Measurements from ENCODE around the gene SNED1. TPM values are rescaled to one million over a fixed set of nuclear protein-coding genes. Genes with fewer than 3 reads are reported as not detected.
A peak's percentile ranks its signal among the peaks of the same experiment; 100 is the strongest.
"Not testable (repeated sequence)": the region's sequence is repeated elsewhere in the genome, so short reads cannot be mapped to it uniquely, and the experiment has no call there.

The SNED1 gene
- total RNA-seq, 2 experiments from 2014 or later = 0.69 to 0.78 TPM

DNA sequence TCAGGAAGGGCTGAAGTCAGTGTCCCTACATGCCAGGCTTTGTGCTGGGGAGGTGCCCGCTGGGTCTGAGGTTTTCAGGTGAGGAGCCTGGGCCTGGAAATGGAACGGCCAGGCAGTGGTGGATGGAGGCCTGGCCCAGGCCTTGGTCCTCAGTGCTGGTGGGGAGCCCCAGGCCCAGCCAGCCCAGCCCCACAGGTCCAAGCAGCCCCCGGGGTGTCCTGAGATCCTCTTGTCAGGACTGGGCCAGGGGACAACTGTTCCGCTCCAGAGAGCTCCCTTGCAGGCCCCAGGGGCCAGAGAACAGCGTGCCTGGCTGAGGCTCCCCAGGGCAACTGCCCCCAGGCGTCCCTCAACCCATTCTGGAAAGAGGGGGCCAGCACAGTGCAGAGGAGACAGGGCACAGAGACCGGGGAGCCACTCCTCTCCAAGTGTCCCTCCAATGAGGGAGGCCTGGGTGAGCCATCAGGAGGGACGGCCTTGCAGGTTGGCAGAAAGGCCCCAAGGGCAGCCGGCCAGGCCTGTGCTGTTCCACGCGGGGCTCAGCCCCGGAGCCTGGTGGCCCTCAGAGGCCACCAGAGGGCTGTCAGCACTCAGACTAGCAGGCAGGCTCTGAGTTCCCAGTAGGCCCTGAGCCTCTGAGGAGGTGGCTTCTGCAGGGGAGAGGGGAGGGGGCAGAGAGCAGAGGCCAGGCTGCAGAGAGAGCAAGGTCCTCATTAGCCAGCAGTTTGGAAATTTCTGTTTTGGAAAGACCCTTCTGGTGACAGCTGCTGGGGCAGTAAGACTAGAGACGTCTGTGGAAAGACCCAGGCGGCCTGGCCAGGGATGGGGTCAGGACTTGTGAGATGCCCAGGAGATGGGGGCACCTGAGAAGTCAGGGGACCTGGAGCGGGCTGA lies 29.4 kb upstream of the SNED1 start:
- no peaks in the 10 kb centered on the region for H3K27me3 Mint-ChIP-seq
- ATAC-seq (no peak), DNase-seq (no peak)
- no peaks in the 10 kb centered on the region for H3K36me3 Mint-ChIP-seq (ENCODE audit: low read depth)
- no peaks in the 10 kb centered on the region for H3K9me3 Mint-ChIP-seq (ENCODE audit: low read depth)
- intact Hi-C loops (cut with DNase I, micrococcal nuclease) = no loop called here
- POLR2A ChIA-PET = no interaction called here
- no peaks in the 10 kb centered on the region for H3K4me1 Mint-ChIP-seq
- no peak overlapping the region for H3K4me3 Mint-ChIP-seq
- CTCF ChIA-PET = no interaction called here
- H3K27ac Mint-ChIP-seq = no peak overlapping the region

DNA sequence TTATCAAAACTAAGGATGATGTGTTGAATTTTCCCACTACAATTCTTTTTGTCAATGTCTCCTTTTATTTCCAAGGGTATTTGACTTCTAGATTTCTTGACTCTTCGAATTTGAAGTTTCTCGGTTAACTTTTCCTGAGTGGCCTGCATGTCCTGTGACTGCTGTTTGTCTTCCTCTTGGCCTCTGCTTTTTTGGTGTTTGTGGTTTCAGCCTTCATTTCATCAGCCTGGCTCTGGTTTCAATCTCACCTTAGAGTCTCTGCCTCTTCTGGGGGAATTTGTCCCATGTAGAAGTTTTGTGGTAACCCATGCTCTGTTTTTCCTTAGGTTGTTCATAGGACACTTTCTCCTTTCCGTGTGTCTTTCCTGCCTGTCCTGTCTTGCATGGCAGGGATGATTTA lies 28.3 kb upstream of the SNED1 start:
- Mint-ChIP-seq H3K27me3 (peaks cover 5% of the 10 kb centered on the region), H3K27ac (no peak overlapping the region), H3K4me3 (no peak overlapping the region), H3K4me1 (peaks cover 5% of the 10 kb centered on the region), H3K9me3 (ENCODE audit: low read depth) (no peaks in the 10 kb centered on the region), H3K36me3 (ENCODE audit: low read depth) (no peaks in the 10 kb centered on the region)
- DNase-seq (no peak), ATAC-seq (no peak)
- ChIA-PET CTCF (no interaction called here), POLR2A (no interaction called here)
- intact Hi-C loops (cut with DNase I, micrococcal nuclease) = no loop called here

DNA sequence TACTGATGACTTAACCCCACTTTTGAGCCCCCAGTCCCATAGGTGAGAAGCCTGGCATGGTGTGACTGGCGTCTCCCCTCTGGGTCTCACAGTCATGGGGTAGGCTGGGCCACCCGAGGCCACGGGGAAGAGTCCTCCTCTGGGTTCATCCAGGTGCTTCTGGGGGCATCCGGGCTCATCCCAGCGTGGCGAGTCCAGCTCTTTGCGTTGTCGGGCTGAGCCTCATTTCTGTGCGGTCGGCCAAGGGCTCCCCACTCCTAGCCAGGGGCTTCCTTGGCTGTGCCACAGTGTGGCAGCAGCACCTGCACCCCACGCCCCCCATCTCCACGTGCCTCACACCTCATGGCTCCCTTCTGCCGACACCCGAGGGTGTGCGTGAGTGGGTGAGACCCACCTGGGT lies 27.6 kb upstream of the SNED1 start:
- no peak overlapping the region for H3K4me3 Mint-ChIP-seq
- ChIA-PET POLR2A (no interaction called here), CTCF (interaction anchor here (0.6 kb wide), 1 partner anchor 281 kb away, joined by 3 read pairs; no protein-coding TSS in a partner anchor)
- ATAC-seq (no peak), DNase-seq (no peak)
- H3K4me1 Mint-ChIP-seq = peaks cover 5% of the 10 kb centered on the region
- H3K27me3 Mint-ChIP-seq = peaks cover 7% of the 10 kb centered on the region
- H3K9me3 Mint-ChIP-seq (ENCODE audit: low read depth) = no peaks in the 10 kb centered on the region
- H3K36me3 Mint-ChIP-seq (ENCODE audit: low read depth) = no peaks in the 10 kb centered on the region
- intact Hi-C loops (cut with DNase I, micrococcal nuclease) = no loop called here
- H3K27ac Mint-ChIP-seq = no peak overlapping the region

DNA sequence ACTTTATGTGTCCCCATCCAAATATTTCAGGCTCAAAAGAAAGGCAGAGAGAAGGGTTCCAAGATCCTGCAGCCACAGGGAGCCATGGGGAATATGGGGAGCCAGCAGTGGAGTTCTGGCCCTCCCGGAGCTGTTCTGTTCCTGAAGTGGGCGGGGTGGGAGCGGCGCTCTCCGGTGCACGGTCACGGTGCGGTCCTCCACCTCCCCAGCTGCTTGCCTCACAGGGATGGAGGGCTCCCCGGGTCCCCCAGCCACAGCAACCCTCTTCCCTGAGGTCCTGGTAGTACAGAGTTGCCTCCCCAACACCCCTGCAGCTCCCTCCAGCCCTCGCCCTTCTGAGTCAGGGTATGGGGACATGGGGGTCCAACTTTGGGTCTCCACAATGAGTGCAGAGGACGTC lies 26.2 kb upstream of the SNED1 start:
- H3K4me3 Mint-ChIP-seq = no peak overlapping the region
- peaks cover 7% of the 10 kb centered on the region for H3K27me3 Mint-ChIP-seq
- no peaks in the 10 kb centered on the region for H3K9me3 Mint-ChIP-seq (ENCODE audit: low read depth)
- H3K27ac Mint-ChIP-seq = no peak overlapping the region
- no peaks in the 10 kb centered on the region for H3K36me3 Mint-ChIP-seq (ENCODE audit: low read depth)
- POLR2A ChIA-PET = no interaction called here
- intact Hi-C loops (cut with DNase I, micrococcal nuclease) = no loop called here
- DNase-seq = no peak
- H3K4me1 Mint-ChIP-seq = peaks cover 5% of the 10 kb centered on the region
- ATAC-seq = no peak
- CTCF ChIA-PET = no interaction called here

DNA sequence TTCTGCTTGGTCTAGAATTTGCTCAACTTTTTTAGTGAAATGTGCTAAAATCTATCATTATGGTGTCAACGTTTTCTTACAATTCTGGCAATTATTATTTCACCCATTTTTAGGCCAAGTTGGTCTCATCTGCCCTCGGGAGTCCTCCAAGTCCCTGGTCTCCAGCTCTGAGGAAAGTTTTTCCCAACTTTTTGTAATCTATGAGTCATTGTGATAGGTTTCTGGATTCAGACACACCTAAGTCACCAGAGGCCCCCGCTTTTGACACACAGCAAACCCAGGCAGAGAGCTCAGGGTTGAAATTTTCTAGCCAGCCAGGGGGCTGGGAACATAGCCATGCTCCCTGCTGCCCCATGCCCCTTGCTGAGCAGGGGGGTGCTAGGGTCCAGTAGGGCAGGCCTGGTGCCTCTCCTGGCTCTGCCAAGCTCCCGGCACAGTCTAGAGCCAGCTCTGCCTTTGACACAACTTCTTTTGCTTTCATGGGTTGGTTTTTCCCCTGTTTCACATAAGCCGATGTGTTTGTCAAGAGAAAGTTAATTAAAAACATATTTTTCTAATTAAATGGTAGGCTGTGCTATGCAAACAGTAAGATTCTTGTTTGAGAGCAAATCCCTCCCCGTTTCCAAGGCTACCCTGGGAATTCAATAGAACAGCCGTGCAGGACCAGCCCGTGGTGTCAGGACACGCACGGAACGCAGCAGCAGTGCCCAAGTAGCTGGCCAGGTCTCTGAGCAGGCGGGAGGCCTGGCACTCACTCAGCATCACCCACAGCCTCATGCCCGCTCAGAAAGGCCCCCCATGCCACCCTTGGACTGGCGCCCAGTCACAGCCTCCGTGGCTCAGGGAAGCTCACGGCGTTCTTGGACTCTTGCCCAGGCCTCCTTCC lies 25.5 kb upstream of the SNED1 start:
- H3K4me3 Mint-ChIP-seq = no peak overlapping the region
- CTCF ChIA-PET = no interaction called here
- H3K9me3 Mint-ChIP-seq (ENCODE audit: low read depth) = no peaks in the 10 kb centered on the region
- peaks cover 7% of the 10 kb centered on the region for H3K27me3 Mint-ChIP-seq
- intact Hi-C loops (cut with DNase I, micrococcal nuclease) = no loop called here
- H3K27ac Mint-ChIP-seq = no peak overlapping the region
- no peak for DNase-seq
- ATAC-seq = no peak
- no peaks in the 10 kb centered on the region for H3K36me3 Mint-ChIP-seq (ENCODE audit: low read depth)
- POLR2A ChIA-PET = no interaction called here
- peaks cover 5% of the 10 kb centered on the region for H3K4me1 Mint-ChIP-seq

DNA sequence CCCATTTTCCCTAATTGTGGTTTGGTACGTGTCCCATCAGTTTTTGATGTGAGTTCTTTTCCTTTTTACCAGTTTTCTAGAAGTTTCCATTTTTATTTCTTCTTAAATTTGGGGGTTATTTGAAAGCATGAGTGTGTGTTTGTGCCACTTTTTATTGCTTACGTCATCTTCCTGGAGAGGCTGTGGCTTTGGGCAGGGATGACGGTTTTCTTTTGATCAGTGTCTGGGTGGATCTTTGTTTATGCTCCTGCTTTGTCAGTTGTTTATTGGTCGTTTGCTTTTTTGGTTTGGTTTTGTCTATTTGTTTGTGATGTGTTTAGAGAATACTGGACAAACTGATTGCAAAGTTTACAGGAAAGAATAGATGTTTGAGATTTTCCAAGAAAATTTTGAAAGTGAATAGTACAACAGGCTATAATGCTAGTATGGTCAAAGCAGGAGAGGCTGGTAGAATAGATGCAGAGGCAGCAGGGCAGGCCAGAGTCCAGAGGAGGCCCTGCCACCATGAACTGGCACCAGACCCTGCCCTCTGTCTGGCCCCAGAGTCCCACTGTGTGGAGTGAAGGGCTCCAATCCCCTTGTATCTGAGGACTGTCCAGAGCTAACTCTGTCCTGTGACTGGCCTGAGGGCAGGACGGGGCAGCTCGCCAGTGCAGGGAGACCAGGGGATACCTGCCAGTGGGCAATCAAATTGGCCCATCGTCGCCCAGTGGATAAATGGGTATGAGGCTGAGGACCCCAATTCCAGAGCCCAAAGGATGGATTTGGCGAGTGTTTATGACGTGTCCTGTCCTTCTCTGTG lies 23.4 kb upstream of the SNED1 start:
- DNase-seq (peak; percentile 25), ATAC-seq (peak; percentile 44)
- CTCF ChIA-PET = no interaction called here
- H3K4me1 Mint-ChIP-seq = peaks cover 5% of the 10 kb centered on the region
- intact Hi-C loops (cut with DNase I, micrococcal nuclease) = no loop called here
- no peaks in the 10 kb centered on the region for H3K36me3 Mint-ChIP-seq (ENCODE audit: low read depth)
- no peak overlapping the region for H3K4me3 Mint-ChIP-seq
- POLR2A ChIA-PET = interaction anchor here (0.7 kb wide), 1 partner anchor 205 kb away, joined by 4 read pairs; no protein-coding TSS in a partner anchor
- peaks cover 7% of the 10 kb centered on the region for H3K27me3 Mint-ChIP-seq
- H3K9me3 Mint-ChIP-seq (ENCODE audit: low read depth) = no peaks in the 10 kb centered on the region
- peak overlapping the region; percentile 3 for H3K27ac Mint-ChIP-seq

DNA sequence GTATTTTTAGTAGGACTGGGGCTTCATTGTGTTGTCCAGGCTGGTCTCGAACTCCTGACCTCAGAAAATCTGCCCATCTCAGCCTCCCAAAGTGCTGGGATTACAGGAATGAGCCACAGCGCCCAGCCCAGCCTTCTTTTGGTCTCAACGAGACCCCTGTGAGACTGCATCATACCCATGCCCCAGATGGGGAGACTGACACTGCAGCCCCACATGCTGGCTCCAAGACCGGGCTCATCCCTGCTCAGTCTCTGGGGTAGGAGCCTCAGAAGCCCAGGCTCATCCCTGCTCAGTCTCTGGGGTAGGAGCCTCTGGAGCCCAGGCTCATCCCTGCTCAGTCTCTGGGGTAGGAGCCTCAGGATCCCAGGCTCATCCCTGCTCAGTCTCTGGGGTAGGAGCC lies 22.5 kb upstream of the SNED1 start:
- H3K27ac Mint-ChIP-seq; ATAC-seq; H3K4me3 Mint-ChIP-seq; CTCF ChIA-PET; DNase-seq; H3K27me3 Mint-ChIP-seq; H3K36me3 Mint-ChIP-seq (ENCODE audit: low read depth); H3K4me1 Mint-ChIP-seq; intact Hi-C loops (cut with DNase I, micrococcal nuclease); POLR2A ChIA-PET; H3K9me3 Mint-ChIP-seq (ENCODE audit: low read depth): not testable (repeated sequence)

DNA sequence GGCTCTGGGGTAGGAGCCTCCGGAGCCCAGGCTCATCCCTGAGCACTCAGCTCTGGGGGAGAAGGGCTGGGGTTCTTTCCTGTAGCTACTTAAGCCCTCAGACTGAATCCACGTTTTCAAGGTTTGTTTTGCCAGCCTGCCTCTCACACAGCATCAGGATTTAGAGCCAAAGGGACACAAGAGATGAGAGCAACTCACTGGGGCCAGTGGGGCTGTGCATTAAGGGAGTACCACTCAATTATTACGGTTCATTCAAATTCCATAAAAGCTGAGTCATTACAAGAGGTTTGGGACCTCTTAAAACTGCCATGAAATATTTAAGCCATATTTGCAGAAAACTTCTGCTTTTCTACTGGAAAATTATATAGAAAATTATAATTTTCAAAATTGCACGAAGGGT lies 17.1 kb upstream of the SNED1 start:
- Mint-ChIP-seq H3K4me3 (no peak overlapping the region), H3K4me1 (no peaks in the 10 kb centered on the region)
- CTCF ChIA-PET = interaction anchor here (0.6 kb wide), 1 partner anchor 685 kb away, joined by 3 read pairs; no protein-coding TSS in a partner anchor

DNA sequence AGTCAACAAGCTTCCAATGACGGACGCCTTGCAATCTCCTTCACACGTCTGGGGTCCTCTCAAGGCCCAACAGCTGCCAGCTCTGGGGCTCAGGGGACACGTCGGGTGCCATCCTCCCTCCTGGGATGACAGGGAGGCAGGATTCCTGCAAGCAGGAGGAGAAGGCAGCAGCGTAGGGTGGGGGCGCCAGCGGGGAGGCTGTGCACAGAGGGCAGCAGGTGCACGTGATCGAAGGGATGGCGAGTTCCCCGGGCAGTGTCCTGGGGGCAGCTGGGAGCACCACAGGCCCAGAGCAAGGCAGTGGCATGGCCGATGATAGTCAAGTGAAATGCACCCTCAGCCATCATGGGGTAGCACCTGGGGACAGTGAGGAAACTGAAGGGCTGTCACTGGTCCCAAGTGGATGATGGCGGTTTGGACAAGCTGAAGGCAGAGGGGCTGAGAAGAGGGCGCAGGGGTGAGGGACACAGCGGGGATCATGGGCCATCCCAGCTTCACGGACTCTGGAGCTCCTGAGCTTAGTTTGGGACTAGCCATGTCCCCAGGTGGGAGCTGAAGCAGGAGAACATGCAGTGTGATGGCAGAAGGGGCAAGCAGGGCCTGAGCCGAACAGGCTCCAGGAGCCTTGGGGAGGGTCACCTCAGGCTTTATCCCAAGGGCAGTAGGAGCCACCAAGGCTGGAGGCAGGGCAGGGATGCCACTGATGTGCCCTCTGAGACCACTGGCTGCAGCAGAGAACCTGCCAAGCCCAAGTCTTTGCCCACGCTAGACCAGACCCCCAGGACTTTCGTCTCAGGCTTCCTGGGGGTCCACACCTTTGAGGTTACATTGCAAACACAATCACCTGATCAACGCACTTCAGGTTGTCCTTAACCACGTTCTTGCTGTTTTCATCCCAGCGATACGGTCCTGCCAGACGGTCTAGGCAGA lies 16.3 kb upstream of the SNED1 start:
- ChIA-PET POLR2A (no interaction called here), CTCF (interaction anchor here (0.6 kb wide), 2 partner anchors 11 to 686 kb away, joined by 3 read pairs; no protein-coding TSS in a partner anchor)
- DNase-seq (no peak), ATAC-seq (no peak)
- H3K4me3 Mint-ChIP-seq = no peak overlapping the region
- no peaks in the 10 kb centered on the region for H3K9me3 Mint-ChIP-seq (ENCODE audit: low read depth)
- H3K27ac Mint-ChIP-seq = no peak overlapping the region
- intact Hi-C loops (cut with DNase I, micrococcal nuclease) = no loop called here
- H3K4me1 Mint-ChIP-seq = no peaks in the 10 kb centered on the region
- no peaks in the 10 kb centered on the region for H3K36me3 Mint-ChIP-seq (ENCODE audit: low read depth)
- H3K27me3 Mint-ChIP-seq = peaks cover 4% of the 10 kb centered on the region

More for the DNA sequence above, 17.1 kb upstream of the SNED1 start:
- DNase-seq (no peak), ATAC-seq (no peak)
- Mint-ChIP-seq H3K9me3 (ENCODE audit: low read depth) (no peaks in the 10 kb centered on the region), H3K27ac (no peak overlapping the region), H3K36me3 (ENCODE audit: low read depth) (no peaks in the 10 kb centered on the region), H3K27me3 (peaks cover 4% of the 10 kb centered on the region)
- intact Hi-C loops (cut with DNase I, micrococcal nuclease) = no loop called here
- POLR2A ChIA-PET = no interaction called here

DNA sequence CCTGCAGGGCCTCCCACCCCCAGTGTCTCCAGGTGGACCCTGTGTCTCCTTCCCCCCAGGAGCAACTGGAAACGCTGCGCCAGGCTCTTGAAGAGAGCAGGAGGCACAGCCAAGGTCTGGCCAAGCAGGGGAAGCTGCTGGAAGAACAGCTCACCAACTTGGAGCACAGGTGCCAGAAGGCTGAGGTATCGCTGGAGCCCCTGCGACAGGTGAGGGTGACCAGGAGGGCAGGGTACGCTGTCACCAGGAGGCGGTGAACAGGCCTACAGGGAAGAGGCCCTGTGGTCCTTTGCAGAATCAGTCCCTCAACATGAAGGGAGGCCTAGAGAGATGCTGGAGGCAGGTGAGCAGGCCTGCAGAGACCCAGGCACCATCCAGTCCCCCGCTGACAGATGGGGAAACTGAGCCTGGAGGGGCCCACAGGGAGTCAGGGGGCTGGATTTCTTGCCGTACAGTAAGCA lies 15.6 kb upstream of the SNED1 start:
- intact Hi-C loops (cut with DNase I, micrococcal nuclease) = no loop called here
- no peak for DNase-seq
- no peak overlapping the region for H3K27ac Mint-ChIP-seq
- H3K36me3 Mint-ChIP-seq (ENCODE audit: low read depth) = no peaks in the 10 kb centered on the region
- no peaks in the 10 kb centered on the region for H3K4me1 Mint-ChIP-seq
- H3K27me3 Mint-ChIP-seq = peaks cover 4% of the 10 kb centered on the region
- no peaks in the 10 kb centered on the region for H3K9me3 Mint-ChIP-seq (ENCODE audit: low read depth)
- ChIA-PET CTCF (interaction anchor here (0.6 to 1.0 kb wide), 2 partner anchors 10 to 35 kb away, joined by 3 read pairs; no protein-coding TSS in a partner anchor), POLR2A (no interaction called here)
- no peak for ATAC-seq
- no peak overlapping the region for H3K4me3 Mint-ChIP-seq
